GM23248 (cell line): ENCODE measurements around the gene SLIT3.

ENCODE experiments used
- EZH2 ChIP-seq: fragments of 200-600 bp; sonication (generic); IDR thresholded peaks from 2 replicates; pipeline ENCODE4 v1.6.1; 2018; ENCODE audit warnings: antibody characterized with exemption, mild to moderate bottlenecking; ENCODE audit not compliant: insufficient read depth, poor library complexity, severe bottlenecking
- EZH2phosphoT487 ChIP-seq: fragments of 200-600 bp; sonication (generic); IDR thresholded peaks from 2 replicates; pipeline ENCODE4 v1.6.1; 2018; ENCODE audit warnings: antibody characterized with exemption, moderate library complexity, mild to moderate bottlenecking, low read depth; ENCODE audit not compliant: insufficient read depth

GRCh38 chr5:169003721-169004541 lies 297.0 kb downstream of the SLIT3 start:
- TF ChIP-seq EZH2 (no peak), EZH2phosphoT487 (no peak)
